ENCODE data around the gene TAT. TPM values are rescaled to one million over a fixed set of nuclear protein-coding genes. Genes with fewer than 3 reads are reported as not detected.

The TAT gene
- total RNA-seq, 4 donors from 2014 or later: 2.4 to 5.8 (median 3.1) TPM; not detected in 1

Small RNA genes lying within 50 kb of the gene (small RNA-seq; reads per million reads assigned to genes)
- 0 reads per million in 2 donors for gene RNU6-1061P

Other genes starting within 250 kb of the TAT start
- gene CALB2, start 218.4 kb downstream of the TAT start, total RNA-seq: 1 to 10 TPM in 3 of 4 donors, not detected in 1; 2.3 to 5.5 (median 3.6) TPM
- gene TLE7, start 135.0 kb downstream of the TAT start, total RNA-seq: not detected
- gene ZNF23, start 114.8 kb downstream of the TAT start, total RNA-seq: 10 to 100 TPM in 2 of 4 donors, 1 to 10 TPM in 2; 4.4 to 28.9 (median 9.5) TPM
- gene ZNF19, start 87.8 kb downstream of the TAT start, total RNA-seq: 10 to 100 TPM in 2 of 4 donors, 1 to 10 TPM in 2; 4.4 to 14.9 (median 10.1) TPM
- gene CHST4, start 50.7 kb downstream of the TAT start, total RNA-seq: not detected
- gene MARVELD3, start 49.1 kb upstream of the TAT start, total RNA-seq: 100 to 1,000 TPM in 3 of 4 donors, 10 to 100 TPM in 1; 66.0 to 167 (median 154) TPM
- gene PHLPP2, start 147.6 kb upstream of the TAT start, total RNA-seq: 100 to 1,000 TPM in 3 of 4 donors, 10 to 100 TPM in 1; 18.2 to 170 (median 116) TPM
- gene AP1G1, start 231.7 kb upstream of the TAT start, total RNA-seq: 100 to 1,000 TPM; 113 to 153 (median 137) TPM